ENCODE measurements around the gene PSPN. TPM values are rescaled to one million over a fixed set of nuclear protein-coding genes. Genes with fewer than 3 reads are reported as not detected.

PSPN gene
- total and polyA plus RNA-seq, 9 of the 15 experiments (the other 6 are each of a cell fraction or from before 2014, with no cell fraction given), result 0.21 to 1.1 (median 0.58) TPM

GRCh38 chr19:6372594-6373095, 3.1 kb downstream of the PSPN start, which contains the start of gene ALKBH7 (continued):
- peak; percentile 97 for TF ChIP-seq SP2 (IDR thresholded peaks at IDR 0.05; ENCODE audit: extremely low read depth, low read depth, low read length, poor library complexity, severe bottlenecking)
- TF ChIP-seq ZMIZ1 (IDR thresholded peaks at IDR 0.05; ENCODE audit: low read depth in 2 of 2, low read length in 2 of 2), result no peak
- TF ChIP-seq SUPT5H (IDR thresholded peaks at IDR 0.05), result peak; percentile 82
- 0 out of 2 replicates have a peak, but pooled peaks have one; percentile 21 for TF ChIP-seq XRCC5 (IDR thresholded peaks at IDR 0.05; ENCODE audit: low read depth, low read length)
- peak; percentile 87; the same call in 1 of the 2 replicates for TF ChIP-seq PHF8 (IDR thresholded peaks at IDR 0.05; ENCODE audit: borderline replicate concordance, low read length)
- TF ChIP-seq MNT (conservative IDR thresholded peaks at IDR 0.05), result 0 out of 4 replicates have a peak, but pooled peaks of 1 of the 2 experiments have one; percentile 7
- TF ChIP-seq BHLHE40 (IDR thresholded peaks at IDR 0.05; ENCODE audit: low read length), result peak; percentile 51
- no peak for TF ChIP-seq CREB1 (IDR thresholded peaks at IDR 0.05)
- TF ChIP-seq CREB1 (CRISPR knock-in tag; IDR thresholded peaks at IDR 0.05), result no peak
- TF ChIP-seq ZNF12 (CRISPR knock-in tag; IDR thresholded peaks at IDR 0.05), result peak; percentile 21; the same call in 1 of the 2 replicates
- TF ChIP-seq ATF3 (IDR thresholded peaks at IDR 0.05), result no peak
- peak; percentile 84; the same call in 1 of the 2 replicates for TF ChIP-seq ATF3 (CRISPR knock-in tag; conservative IDR thresholded peaks at IDR 0.05)
- peak; percentile 67 for TF ChIP-seq HINFP (tag; conservative IDR thresholded peaks at IDR 0.05; ENCODE audit: low read depth)
- TF ChIP-seq ZFP91 (CRISPR knock-in tag; IDR thresholded peaks at IDR 0.05), result 0 out of 2 replicates have a peak, but pooled peaks have one; percentile 1
- peak; percentile 34 for TF ChIP-seq TAF1 (IDR thresholded peaks at IDR 0.05; ENCODE audit: control insufficient read depth, extremely low read depth, insufficient read depth, low read length, severe bottlenecking)
- TF ChIP-seq CBX2 (IDR thresholded peaks at IDR 0.05; ENCODE audit: insufficient read depth, low read length, poor library complexity, severe bottlenecking), result no peak
